Ovary (tissue), 9 donors: ENCODE results near the gene FMN1. TPM values are rescaled to one million over a fixed set of nuclear protein-coding genes. Genes with fewer than 3 reads are reported as not detected.

Experiments
- DNase-seq, 5 donors: peaks; one replicate each; pipeline ENCODE4 v3.0.0-alpha.2; 2019 to 2020
- H3K27ac ChIP-seq, 2 donors: fragments of 200-600 bp; one replicate each; pipeline versions ENCODE4 v1.5.1 to v1.8.0; 2019 to 2022
- H3K27me3 ChIP-seq: fragments of 200-600 bp; one replicate; pipeline ENCODE4 v1.8.0; 2022
- H3K36me3 ChIP-seq: fragments of 200-600 bp; sonication (generic); one replicate; pipeline ENCODE4 v1.5.1; 2019
- H3K4me1 ChIP-seq: one replicate; pipeline ENCODE4 v1.8.1; 2013; ENCODE audit warnings: mild to moderate bottlenecking, moderate library complexity; ENCODE audit not compliant: insufficient read depth
- H3K4me3 ChIP-seq: fragments of 200-600 bp; sonication (generic); one replicate; pipeline ENCODE4 v1.5.1; 2017
- H3K9me3 ChIP-seq, 2 donors: fragments of 200-600 bp in 1 of 2; sonication (generic) in 1 of 2; one replicate each; pipeline versions ENCODE4 v1.5.1 to v1.8.1; 2013 to 2019; ENCODE audit warnings: mild to moderate bottlenecking in 1 of 2, moderate library complexity in 1 of 2
- EP300 ChIP-seq: sonication (generic); formaldehyde crosslinking; IDR thresholded peaks from one replicate; pipeline ENCODE4 v1.6.1; 2017; ENCODE audit warnings: antibody characterized with exemption
- POLR2A ChIP-seq: fragments of 450-650 bp; IDR thresholded peaks from one replicate; pipeline ENCODE4 v1.6.1; 2017; ENCODE audit warnings: antibody characterized with exemption, mild to moderate bottlenecking, moderate library complexity
- WGBS, 3 donors: extraction: QIAGEN DNeasy Blood & Tissue Kit in 1 of 3; methylation state at CpG; one replicate each; pipeline versions ENCODE4 v1.1.5 to v1.1.7; 2013 to 2017; 5-methylcytosine and 5-hydroxymethylcytosine counted together
- intact Hi-C, 4 donors: fragments of 100-400 bp; cut with DNase I; formaldehyde crosslinking; loops; one replicate each; pipeline versions ENCODE4 v1.11.0 to v1.15.1; 2022 to 2023
- polyA plus RNA-seq, 2 donors: library from polyadenylated mRNA; stranded (reverse); fragments of 200-250 nt in 1 of 2; fragments of 350-450 nt in 1 of 2; fragmentation: Illumina TruSeq in 1 of 2; extraction: RNeasy Lipid Tissue Mini Kit (QIAGEN cat#74804) in 1 of 2; gene quantifications; one replicate each; pipeline ENCODE4 v1.2.3, GENCODE V29; 2013 to 2014
- total RNA-seq, 7 donors: library from RNA; depleted of rRNA in 2 of 7; stranded (reverse); fragments of >200 nt in 2 of 7; fragmentation: NEBNext Ultra II Directional in 3 of 7; extraction: Animal tissue kit (Norgen Biotek cat#: 25700) in 3 of 7; gene quantifications; one replicate each; pipeline versions ENCODE4 v1.1.0 to v1.2.4, GENCODE V29; 2016 to 2023
- TF ChIP-seq, protein P1 (sequence below), 3 donors: fragments of 450-650 bp in 2 of 3; fragments of 200-600 bp in 1 of 3; IDR thresholded peaks; one replicate each; pipeline versions ENCODE4 v1.5.1 to v1.8.0; 2016 to 2022; ENCODE audit warnings: antibody characterized with exemption in 3 of 3, mild to moderate bottlenecking in 1 of 3
- donor health status: DM: no; HTN: no; CAD: no; lungs with moderate emphysema.
- donor health status: DM: no; HTN: no; CAD: no.
- donor health status: Bipolar disorder and iron deficiency.
- donor health status: DM: yes; HTN: yes; CAD: no.
- donor health status: DM: no; HTN: no; CAD: no.
- donor health status: DM: yes; HTN: yes; CAD: no.

Gene FMN1
- total and polyA plus RNA-seq, 9 donors: 0.13 to 16.9 (median 2.6) TPM

DNA sequence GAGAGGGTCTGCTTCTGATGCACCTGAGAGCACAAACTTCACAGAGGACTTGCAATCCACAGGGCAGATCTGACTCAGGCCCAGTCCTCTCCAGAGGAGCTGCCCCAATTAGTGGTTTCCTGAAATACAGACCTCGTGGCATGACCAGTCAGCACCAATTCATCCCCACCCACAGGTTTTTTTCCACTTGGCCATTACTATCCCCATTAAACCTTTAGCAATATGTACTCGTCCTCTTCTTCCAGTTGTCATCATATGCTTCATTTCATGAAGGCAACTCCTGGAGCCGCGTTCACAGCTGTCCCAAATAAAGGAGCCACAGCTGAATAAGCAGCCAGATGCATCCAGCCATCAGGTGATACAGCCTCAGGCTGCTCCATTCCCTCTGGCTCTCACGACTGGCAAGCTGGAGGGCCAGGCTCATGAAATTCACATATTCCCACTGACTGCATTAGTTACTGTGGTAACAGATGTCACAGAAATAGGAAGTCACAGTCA is 163.1 kb downstream of the FMN1 start:
- WGBS, 3 donors: 66 to 77% (median 72%) methylated on average over 5 of the region's 5 CpGs
- intact Hi-C loops: no loop called here

DNA sequence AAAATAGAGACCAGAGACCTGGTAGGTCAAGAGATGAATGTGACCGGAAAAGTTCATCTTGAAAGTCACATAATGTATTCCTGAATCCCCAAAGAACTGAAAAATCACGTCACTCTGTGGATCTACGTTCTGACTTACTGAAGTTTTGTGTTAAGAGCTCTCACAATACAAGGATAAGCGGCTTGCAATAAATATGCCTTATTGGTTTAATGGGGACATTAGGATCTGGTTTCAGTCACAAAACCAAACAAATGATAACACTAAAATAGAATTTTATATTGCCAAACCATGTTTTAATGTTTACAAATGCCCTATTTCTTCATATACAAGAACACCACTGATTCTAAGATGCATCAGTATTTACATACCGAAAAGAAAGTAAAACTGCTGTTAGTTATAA is 164.2 kb downstream of the FMN1 start:
- Histone ChIP-seq H3K4me3 (no peak overlapping the region), H3K36me3 (no peaks in the 10 kb centered on the region), H3K9me3 (no peaks in the 10 kb centered on the region), H3K4me1 (no peaks in the 10 kb centered on the region), H3K27ac (no peak overlapping the region), H3K27me3 (no peaks in the 10 kb centered on the region)
- DNase-seq: no peak
- WGBS, 3 donors: 85 to 87% (median 87%) methylated on average over 5 of the region's 5 CpGs
- intact Hi-C loops: no loop called here
- no peak for TF ChIP-seq POLR2A
- TF ChIP-seq EP300: no peak
- TF ChIP-seq, protein P1, sequence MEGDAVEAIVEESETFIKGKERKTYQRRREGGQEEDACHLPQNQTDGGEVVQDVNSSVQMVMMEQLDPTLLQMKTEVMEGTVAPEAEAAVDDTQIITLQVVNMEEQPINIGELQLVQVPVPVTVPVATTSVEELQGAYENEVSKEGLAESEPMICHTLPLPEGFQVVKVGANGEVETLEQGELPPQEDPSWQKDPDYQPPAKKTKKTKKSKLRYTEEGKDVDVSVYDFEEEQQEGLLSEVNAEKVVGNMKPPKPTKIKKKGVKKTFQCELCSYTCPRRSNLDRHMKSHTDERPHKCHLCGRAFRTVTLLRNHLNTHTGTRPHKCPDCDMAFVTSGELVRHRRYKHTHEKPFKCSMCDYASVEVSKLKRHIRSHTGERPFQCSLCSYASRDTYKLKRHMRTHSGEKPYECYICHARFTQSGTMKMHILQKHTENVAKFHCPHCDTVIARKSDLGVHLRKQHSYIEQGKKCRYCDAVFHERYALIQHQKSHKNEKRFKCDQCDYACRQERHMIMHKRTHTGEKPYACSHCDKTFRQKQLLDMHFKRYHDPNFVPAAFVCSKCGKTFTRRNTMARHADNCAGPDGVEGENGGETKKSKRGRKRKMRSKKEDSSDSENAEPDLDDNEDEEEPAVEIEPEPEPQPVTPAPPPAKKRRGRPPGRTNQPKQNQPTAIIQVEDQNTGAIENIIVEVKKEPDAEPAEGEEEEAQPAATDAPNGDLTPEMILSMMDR (IDR thresholded peaks at IDR 0.05): no peak

More for the DNA sequence above, 163.1 kb downstream of the FMN1 start:
- TF ChIP-seq POLR2A (no peak), EP300 (no peak)
- TF ChIP-seq, protein P1 (IDR thresholded peaks at IDR 0.05): no peak
- no peak for DNase-seq
- no peaks in the 10 kb centered on the region for H3K9me3 ChIP-seq
- no peaks in the 10 kb centered on the region for H3K4me1 ChIP-seq
- H3K4me3 ChIP-seq: no peak overlapping the region
- H3K27ac ChIP-seq: no peak overlapping the region
- no peaks in the 10 kb centered on the region for H3K36me3 ChIP-seq
- H3K27me3 ChIP-seq: no peaks in the 10 kb centered on the region

DNA sequence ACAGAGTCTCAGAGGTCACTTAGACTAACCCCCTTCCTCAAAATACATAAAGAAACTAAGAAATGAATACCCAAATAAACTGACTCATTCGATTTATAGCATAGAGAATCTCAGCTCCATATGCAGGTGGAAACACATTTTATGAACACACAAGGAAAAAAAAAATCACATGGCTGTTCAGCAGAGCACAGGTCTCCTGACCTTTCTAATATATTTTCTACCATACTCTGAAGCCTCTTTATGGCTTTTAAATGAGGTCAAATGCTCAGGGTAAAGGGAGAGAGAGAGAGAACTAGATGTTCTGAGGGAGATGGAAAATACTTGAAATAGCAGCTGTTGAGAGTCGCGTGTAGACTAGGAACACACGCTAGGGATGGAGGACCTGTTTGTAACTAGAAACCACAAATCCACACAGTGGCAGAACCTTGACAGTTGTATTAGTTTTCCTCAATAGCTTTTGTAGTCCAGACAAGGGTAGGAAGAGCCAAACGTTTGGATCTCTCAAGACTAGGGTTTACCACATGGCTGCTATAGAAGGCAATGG is 165.3 kb downstream of the FMN1 start:
- Histone ChIP-seq H3K36me3 (no peaks in the 10 kb centered on the region), H3K4me1 (no peaks in the 10 kb centered on the region), H3K4me3 (no peak overlapping the region), H3K9me3 (no peaks in the 10 kb centered on the region), H3K27ac (no peak overlapping the region), H3K27me3 (no peaks in the 10 kb centered on the region)
- TF ChIP-seq POLR2A (no peak), EP300 (no peak)
- TF ChIP-seq, protein P1 (IDR thresholded peaks at IDR 0.05): no peak
- WGBS, 3 donors: 44 to 50% (median 48%) methylated on average over 5 of the region's 5 CpGs
- intact Hi-C loops: no loop called here
- no peak for DNase-seq

DNA sequence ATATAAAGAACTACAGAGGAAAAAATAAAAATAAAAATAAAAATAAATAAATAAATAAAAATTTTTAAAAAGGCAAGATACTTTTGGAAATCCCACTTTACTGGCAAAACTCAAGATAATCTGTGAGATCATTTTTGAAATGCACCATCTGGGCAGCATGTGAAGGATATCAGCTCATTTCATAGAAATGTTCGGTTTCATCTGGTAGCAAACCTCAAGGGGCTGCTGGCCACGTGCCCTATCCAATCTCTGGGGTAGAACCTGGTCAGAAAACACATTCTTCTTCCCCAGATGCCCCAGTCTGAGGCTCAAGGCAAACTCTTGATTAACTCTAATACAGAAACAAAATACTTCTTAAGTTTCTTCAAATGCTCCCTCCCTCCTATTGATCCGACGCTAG is 166.0 kb downstream of the FMN1 start:
- WGBS, 3 donors: 57 to 71% (median 65%) methylated on average over 4 of the region's 4 CpGs
- H3K9me3 ChIP-seq: no peaks in the 10 kb centered on the region
- no peaks in the 10 kb centered on the region for H3K4me1 ChIP-seq
- TF ChIP-seq, protein P1 (IDR thresholded peaks at IDR 0.05): no peak
- no peak for TF ChIP-seq EP300
- no peak for TF ChIP-seq POLR2A
- H3K27me3 ChIP-seq: no peaks in the 10 kb centered on the region
- no peaks in the 10 kb centered on the region for H3K36me3 ChIP-seq
- intact Hi-C loops: no loop called here
- no peak overlapping the region for H3K27ac ChIP-seq
- DNase-seq: no peak
- no peak overlapping the region for H3K4me3 ChIP-seq
